MM.1S (cell line): ENCODE measurements around the gene ZNF692.
"Not testable (repeated sequence)": the region's sequence is repeated elsewhere in the genome, so short reads cannot be mapped to it uniquely, and the experiment has no call there.

ENCODE experiments used
- DNase-seq: peaks from one replicate; pipeline ENCODE4 v3.0.0-alpha.2; 2015
- H2AFZ ChIP-seq: fragments of 300-600 bp; sonication (generic); 2 replicates; pipeline ENCODE4 v1.6.0; 2016; ENCODE audit warnings: antibody characterized with exemption, low read length
- H3F3A ChIP-seq: fragments of 300-600 bp; sonication (generic); 2 replicates; pipeline ENCODE4 v1.6.1; 2016; ENCODE audit warnings: mild to moderate bottlenecking, antibody characterized with exemption, low read length, moderate library complexity, mixed read lengths; ENCODE audit not compliant: insufficient read depth
- H3K27ac ChIP-seq: fragments of 300-600 bp; sonication (generic); 2 replicates; pipeline ENCODE4 v1.5.1; 2016; ENCODE audit warnings: mild to moderate bottlenecking, low read length
- H3K27me3 ChIP-seq: fragments of 300-600 bp; sonication (generic); replicated peaks from 2 replicates; pipeline ENCODE4 v1.6.0; 2016; ENCODE audit warnings: low read length; ENCODE audit not compliant: insufficient read depth
- H3K36me3 ChIP-seq: fragments of 300-600 bp; sonication (generic); replicated peaks from 2 replicates; pipeline ENCODE4 v1.6.1; 2016; ENCODE audit warnings: mild to moderate bottlenecking, low read length, mixed read lengths; ENCODE audit not compliant: insufficient read depth
- H3K4me1 ChIP-seq: fragments of 300-600 bp; sonication (generic); 2 replicates; pipeline ENCODE4 v1.6.1; 2016; ENCODE audit warnings: low read length, mixed read lengths
- H3K4me2 ChIP-seq: fragments of 300-600 bp; sonication (generic); 2 replicates; pipeline ENCODE4 v1.6.0; 2016; ENCODE audit warnings: low read depth, low read length
- H3K4me3 ChIP-seq: fragments of 300-600 bp; sonication (generic); 2 replicates; pipeline ENCODE4 v1.5.1; 2016; ENCODE audit warnings: low read length, mixed read lengths
- H3K79me2 ChIP-seq: fragments of 300-600 bp; sonication (generic); 2 replicates; pipeline ENCODE4 v1.6.1; 2016; ENCODE audit warnings: mixed run types, low read length, mixed read lengths
- H3K9ac ChIP-seq: fragments of 300-600 bp; sonication (generic); 2 replicates; pipeline ENCODE4 v1.6.1; 2016; ENCODE audit warnings: low read length, mixed read lengths
- H3K9me2 ChIP-seq: fragments of 300-600 bp; sonication (generic); replicated peaks from 2 replicates; pipeline ENCODE4 v1.6.1; 2016; ENCODE audit warnings: mild to moderate bottlenecking, low read length, mixed read lengths; ENCODE audit not compliant: insufficient read depth
- H3K9me3 ChIP-seq: fragments of 300-600 bp; sonication (generic); replicated peaks from 2 replicates; pipeline ENCODE4 v1.6.1; 2016; ENCODE audit warnings: mild to moderate bottlenecking, low read length, mixed read lengths; ENCODE audit not compliant: insufficient read depth
- H4K20me1 ChIP-seq: fragments of 300-600 bp; sonication (generic); 2 replicates; pipeline ENCODE4 v1.6.1; 2016; ENCODE audit warnings: mild to moderate bottlenecking, low read length, moderate library complexity, mixed read lengths; ENCODE audit not compliant: insufficient read depth
- EZH2 ChIP-seq: fragments of 300-600 bp; sonication (generic); optimal IDR thresholded peaks from 2 replicates; pipeline ENCODE3; 2017; ENCODE audit warnings: low read depth, mild to moderate bottlenecking, antibody characterized with exemption, low read length, mixed read lengths
- EZH2phosphoT487 ChIP-seq: fragments of 300-600 bp; sonication (generic); IDR thresholded peaks from 2 replicates; pipeline ENCODE4 v1.6.1; 2018; ENCODE audit warnings: antibody characterized with exemption, low read length
- TF ChIP-seq, protein P1 (sequence below): fragments of 300-600 bp; sonication (generic); IDR thresholded peaks from 2 replicates; pipeline ENCODE4 v1.5.1; 2016; ENCODE audit warnings: antibody characterized with exemption, low read length, mixed read lengths

ZNF692 gene

DNA sequence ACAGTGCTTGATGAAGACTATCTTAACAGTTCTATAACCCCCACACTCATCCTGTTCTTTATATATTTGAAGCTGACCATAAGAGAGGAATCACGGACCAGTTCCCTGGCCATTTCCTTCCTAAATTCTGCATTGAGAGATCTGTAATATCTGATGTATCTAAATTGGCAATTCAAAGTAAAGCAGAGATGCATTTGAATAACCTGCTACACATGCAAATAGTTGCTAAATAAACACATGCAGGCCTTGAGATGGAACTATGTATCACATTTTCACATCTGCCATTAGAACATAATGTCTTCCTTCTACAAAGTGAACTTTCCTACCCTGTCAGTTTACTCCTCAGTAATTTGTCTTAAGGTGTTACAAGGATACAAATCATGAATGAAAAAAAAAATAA is 26.8 kb upstream of the ZNF692 start:
- Histone ChIP-seq H3K9me2 (no peaks in the 10 kb centered on the region), H3K4me3 (no peak overlapping the region), H3K9ac (no peak overlapping the region), H3F3A (no peaks in the 10 kb centered on the region), H3K27me3 (no peaks in the 10 kb centered on the region), H3K27ac (no peak overlapping the region), H4K20me1 (no peaks in the 10 kb centered on the region), H3K9me3 (no peaks in the 10 kb centered on the region), H3K4me2 (no peak overlapping the region), H3K4me1 (no peaks in the 10 kb centered on the region), H3K79me2 (no peaks in the 10 kb centered on the region), H3K36me3 (no peaks in the 10 kb centered on the region), H2AFZ (no peak overlapping the region)
- TF ChIP-seq EZH2phosphoT487 = no peak
- TF ChIP-seq EZH2 = no peak
- TF ChIP-seq, protein P1, sequence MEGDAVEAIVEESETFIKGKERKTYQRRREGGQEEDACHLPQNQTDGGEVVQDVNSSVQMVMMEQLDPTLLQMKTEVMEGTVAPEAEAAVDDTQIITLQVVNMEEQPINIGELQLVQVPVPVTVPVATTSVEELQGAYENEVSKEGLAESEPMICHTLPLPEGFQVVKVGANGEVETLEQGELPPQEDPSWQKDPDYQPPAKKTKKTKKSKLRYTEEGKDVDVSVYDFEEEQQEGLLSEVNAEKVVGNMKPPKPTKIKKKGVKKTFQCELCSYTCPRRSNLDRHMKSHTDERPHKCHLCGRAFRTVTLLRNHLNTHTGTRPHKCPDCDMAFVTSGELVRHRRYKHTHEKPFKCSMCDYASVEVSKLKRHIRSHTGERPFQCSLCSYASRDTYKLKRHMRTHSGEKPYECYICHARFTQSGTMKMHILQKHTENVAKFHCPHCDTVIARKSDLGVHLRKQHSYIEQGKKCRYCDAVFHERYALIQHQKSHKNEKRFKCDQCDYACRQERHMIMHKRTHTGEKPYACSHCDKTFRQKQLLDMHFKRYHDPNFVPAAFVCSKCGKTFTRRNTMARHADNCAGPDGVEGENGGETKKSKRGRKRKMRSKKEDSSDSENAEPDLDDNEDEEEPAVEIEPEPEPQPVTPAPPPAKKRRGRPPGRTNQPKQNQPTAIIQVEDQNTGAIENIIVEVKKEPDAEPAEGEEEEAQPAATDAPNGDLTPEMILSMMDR = no peak
- no peak for DNase-seq

DNA sequence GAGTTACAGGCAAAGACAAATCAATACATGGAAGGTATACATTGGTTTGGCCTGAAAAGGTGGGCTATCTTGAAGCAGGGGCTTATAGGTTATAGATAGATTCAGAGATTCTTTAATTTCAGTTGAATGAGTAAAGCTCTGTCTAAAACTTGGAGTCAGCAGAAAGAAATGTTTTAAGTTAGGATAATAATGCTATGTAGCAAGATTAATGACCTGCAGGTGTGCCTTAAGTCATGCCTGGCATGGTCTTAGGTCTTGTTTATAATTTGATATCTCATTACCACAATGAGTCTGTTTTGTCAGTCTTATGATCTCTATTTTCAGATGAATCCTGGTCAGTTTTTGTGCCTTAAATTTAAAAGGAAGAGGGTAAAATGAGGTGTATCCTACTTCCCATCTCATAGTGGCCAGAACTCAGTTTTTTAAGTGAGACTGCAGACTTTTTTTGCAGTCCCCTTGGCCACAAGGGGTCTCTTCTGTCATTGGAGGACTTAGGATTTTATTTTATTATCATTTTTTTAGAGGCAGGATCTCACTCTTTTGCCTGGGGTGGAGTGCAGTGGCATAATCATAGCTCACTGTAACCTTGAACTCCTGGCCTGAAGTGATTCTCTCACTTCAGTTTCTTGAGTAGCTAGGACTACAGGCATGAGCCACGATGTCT is 25.9 kb upstream of the ZNF692 start:
- H3K4me3 ChIP-seq = no peak overlapping the region

DNA sequence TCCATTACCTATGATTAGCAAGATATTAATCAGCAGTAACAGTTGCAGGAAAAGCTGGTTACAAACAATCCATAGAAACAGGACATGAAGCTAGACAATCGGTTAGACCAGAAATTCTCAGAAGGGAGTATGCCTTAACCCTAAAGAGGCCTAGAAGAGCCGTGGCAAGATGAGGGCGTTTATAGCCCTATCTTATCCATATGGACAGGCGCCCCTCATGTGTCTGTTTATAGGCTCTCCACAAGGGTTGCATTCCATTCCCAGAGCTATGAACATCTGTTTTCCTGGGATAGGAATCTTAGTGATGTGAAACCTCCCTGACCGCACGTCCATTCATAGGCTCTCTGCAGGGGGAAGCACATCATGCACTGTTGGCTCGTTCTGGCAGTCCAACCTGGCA is 23.5 kb upstream of the ZNF692 start:
- not testable (repeated sequence) for H4K20me1 ChIP-seq, H2AFZ ChIP-seq, DNase-seq, H3K27me3 ChIP-seq, H3K9me2 ChIP-seq, H3K4me3 ChIP-seq, H3K4me1 ChIP-seq, H3K9me3 ChIP-seq, H3K79me2 ChIP-seq, H3K27ac ChIP-seq, H3K9ac ChIP-seq, H3K36me3 ChIP-seq, H3K4me2 ChIP-seq, H3F3A ChIP-seq

More for the DNA sequence above, 25.9 kb upstream of the ZNF692 start:
- H2AFZ ChIP-seq = no peak overlapping the region
- no peak for DNase-seq
- no peaks in the 10 kb centered on the region for H4K20me1 ChIP-seq
- H3K27ac ChIP-seq = no peak overlapping the region
- H3K79me2 ChIP-seq = no peaks in the 10 kb centered on the region
- H3K27me3 ChIP-seq = no peaks in the 10 kb centered on the region
- no peaks in the 10 kb centered on the region for H3F3A ChIP-seq
- no peaks in the 10 kb centered on the region for H3K9me3 ChIP-seq
- TF ChIP-seq EZH2phosphoT487 (no peak), EZH2 (no peak)
- TF ChIP-seq, protein P1 = 0 out of 2 replicates have a peak, but pooled peaks have one; percentile 5
- no peaks in the 10 kb centered on the region for H3K9me2 ChIP-seq
- H3K36me3 ChIP-seq = no peaks in the 10 kb centered on the region
- no peaks in the 10 kb centered on the region for H3K4me1 ChIP-seq
- no peak overlapping the region for H3K4me2 ChIP-seq
- H3K9ac ChIP-seq = no peak overlapping the region

DNA sequence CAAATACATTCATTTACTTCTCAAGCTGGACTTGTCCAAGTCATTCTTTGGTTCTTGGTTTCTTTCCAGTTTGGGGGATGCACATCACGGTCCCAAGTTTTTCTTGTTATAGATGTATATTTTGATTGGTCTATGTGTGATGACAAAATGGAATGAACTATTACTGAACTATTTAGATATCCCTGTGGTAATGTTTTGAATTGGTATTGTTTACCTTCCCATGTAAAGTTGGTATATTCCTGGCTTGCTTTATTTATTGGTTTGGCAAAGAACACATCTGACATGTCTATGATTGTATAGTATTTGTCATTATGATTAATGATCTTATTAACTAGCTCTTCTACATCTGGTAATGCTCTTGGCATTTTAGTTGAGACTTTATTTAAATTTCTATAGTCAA is 22.4 kb upstream of the ZNF692 start:
- H3K4me1 ChIP-seq = no peaks in the 10 kb centered on the region
- no peak for DNase-seq
- H4K20me1 ChIP-seq = no peaks in the 10 kb centered on the region
- H3K4me3 ChIP-seq = no peak overlapping the region
- TF ChIP-seq, protein P1 = no peak
- TF ChIP-seq EZH2phosphoT487 (no peak), EZH2 (no peak)
- no peak overlapping the region for H2AFZ ChIP-seq
- H3K9me3 ChIP-seq = no peaks in the 10 kb centered on the region
- no peaks in the 10 kb centered on the region for H3K79me2 ChIP-seq
- H3K9me2 ChIP-seq = no peaks in the 10 kb centered on the region
- no peak overlapping the region for H3K27ac ChIP-seq
- H3K27me3 ChIP-seq = no peaks in the 10 kb centered on the region
- no peaks in the 10 kb centered on the region for H3K36me3 ChIP-seq
- H3K9ac ChIP-seq = no peak overlapping the region
- no peak overlapping the region for H3K4me2 ChIP-seq
- no peaks in the 10 kb centered on the region for H3F3A ChIP-seq
